Muscle of leg (tissue), 16 donors: ENCODE results near the gene KCNC2. TPM values are rescaled to one million over a fixed set of nuclear protein-coding genes. Genes with fewer than 3 reads are reported as not detected.

ENCODE experiments used
- DNase-seq: peaks from one replicate; pipeline ENCODE4 v3.0.0; 2013
- H3K27ac ChIP-seq: one replicate; pipeline ENCODE4 v1.5.1; 2013; ENCODE audit warnings: mild to moderate bottlenecking, low read length, control low read depth
- H3K27me3 ChIP-seq: one replicate; pipeline ENCODE4 v1.6.1; 2013; ENCODE audit warnings: low read length; ENCODE audit not compliant: control insufficient read depth, insufficient read depth
- H3K36me3 ChIP-seq: one replicate; pipeline ENCODE4 v1.6.1; 2013; ENCODE audit warnings: low read length; ENCODE audit not compliant: control insufficient read depth, insufficient read depth
- H3K4me1 ChIP-seq: one replicate; pipeline ENCODE4 v1.6.1; 2013; ENCODE audit warnings: low read length; ENCODE audit not compliant: control insufficient read depth, insufficient read depth
- H3K4me3 ChIP-seq: one replicate; pipeline ENCODE4 v1.5.1; 2013; ENCODE audit warnings: low read length, control low read depth
- H3K9me3 ChIP-seq: replicated peaks from 2 replicates; pipeline ENCODE4 v1.6.1; 2013; ENCODE audit warnings: low read depth, low read length; ENCODE audit not compliant: control insufficient read depth
- WGBS: methylation state at CpG from one replicate; pipeline ENCODE4 v1.1.5; 2013; ENCODE audit warnings: missing lambda C conversion rate; ENCODE audit not compliant: insufficient coverage; 5-methylcytosine and 5-hydroxymethylcytosine counted together
- long read RNA-seq, 11 donors: transcript quantifications; one replicate each; lab custom pipeline, GENCODE V29; 2026
- polyA plus RNA-seq, 8 donors: library from polyadenylated mRNA; unstranded; fragments of 120-200 nt; gene quantifications; one replicate each; pipeline versions ENCODE4 v1.2.1 to v1.2.3, GENCODE V29; 2013; ENCODE audit warnings: inconsistent platforms in 1 of 8, low replicate concordance in 1 of 8; ENCODE audit not compliant: insufficient read length in 8 of 8, insufficient read depth in 1 of 8
- total RNA-seq: library from RNA; stranded (reverse); fragments of 120-200 nt; gene quantifications from one replicate; pipeline ENCODE4 v1.2.4, GENCODE V29; 2013

Gene KCNC2
- 0.22 TPM for total RNA-seq
- polyA plus RNA-seq = under 1 TPM; 0.21 to 0.91 (median 0.38) TPM
- long read RNA-seq, donor 1 = 0 reads
- long read RNA-seq, donor 2 = 0 reads
- long read RNA-seq, donor 3 = 0 reads
- long read RNA-seq, donor 4 = 0 reads
- long read RNA-seq, donor 5 = 0 reads
- long read RNA-seq, donor 6 = 0 reads
- long read RNA-seq, donor 7 = 0 reads
- long read RNA-seq, donor 8 = 0 reads
- long read RNA-seq, donor 9 = 0 reads
- long read RNA-seq, donor 10 = 0 reads
- long read RNA-seq, donor 11 = 0 reads

DNA sequence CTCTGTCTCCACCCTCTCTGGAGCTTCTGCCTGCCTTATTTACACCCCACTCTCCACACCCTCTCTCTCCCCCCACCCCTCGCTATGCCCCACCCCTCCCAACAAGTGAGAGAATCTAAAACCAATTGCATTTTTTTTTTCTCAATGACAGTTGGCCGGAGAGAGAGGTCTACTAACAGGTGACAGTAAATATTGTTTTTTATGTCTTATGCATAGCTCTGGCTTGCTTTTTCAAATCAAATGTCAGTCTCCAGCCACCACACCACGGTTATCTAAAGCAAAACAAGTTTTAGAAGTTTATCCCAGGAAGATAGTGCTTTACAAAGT is at the start of gene KCNC2:
Gene KCNC2 (minus strand): TSS at position 28 of the 327 bp plus-strand sequence.
- no peaks in the 10 kb centered on the region for H3K36me3 ChIP-seq
- no CpG with 5 or more reads among the region's 3 CpGs for WGBS
- no peaks in the 10 kb centered on the region for H3K4me1 ChIP-seq
- H3K4me3 ChIP-seq = no peak within 1 kb of the TSS
- no peak within 1 kb of the TSS for H3K27ac ChIP-seq
- H3K27me3 ChIP-seq = peaks cover 32% of the 10 kb centered on the region
- no peak for DNase-seq
- H3K9me3 ChIP-seq = no peaks in the 10 kb centered on the region

DNA sequence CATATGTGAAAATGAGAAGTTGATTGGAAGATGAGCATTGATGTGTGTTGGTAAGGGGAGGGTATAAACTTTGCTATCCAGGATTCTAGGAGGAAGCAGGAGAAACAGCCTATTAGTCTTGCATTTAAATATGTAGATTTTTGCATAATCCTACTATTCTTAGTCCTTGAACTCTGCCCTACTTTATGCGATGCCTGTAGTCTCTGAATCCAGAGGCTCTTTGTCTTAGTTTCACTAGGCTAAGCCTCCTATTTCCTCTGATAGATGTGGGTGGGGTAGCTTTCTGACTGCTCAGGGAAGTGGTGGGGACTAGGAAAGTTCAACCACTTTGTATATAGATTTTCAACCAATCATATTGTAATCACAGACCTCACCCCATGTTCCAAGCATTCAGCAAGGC is 49.5 kb upstream of the KCNC2 start:
- DNase-seq = no peak
- no peaks in the 10 kb centered on the region for H3K27me3 ChIP-seq

DNA sequence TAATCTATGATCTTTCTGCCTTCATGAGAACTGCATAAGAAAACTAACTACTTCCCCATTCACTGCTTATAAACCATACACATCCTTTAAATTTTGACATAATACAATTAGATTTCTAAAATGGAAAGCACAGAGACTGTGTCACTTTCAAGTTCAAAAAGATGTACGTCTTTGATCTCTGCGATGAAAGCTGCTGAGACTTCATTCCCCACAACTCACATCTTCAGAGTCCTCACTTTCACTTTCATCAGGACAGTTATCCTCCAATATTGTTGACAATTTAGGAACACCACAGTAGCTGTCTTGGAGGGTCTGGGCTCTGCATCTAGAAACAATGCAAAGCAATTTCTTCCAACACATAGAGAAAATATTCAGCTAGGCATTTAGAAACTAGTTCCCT is 47.9 kb upstream of the KCNC2 start:
- H3K4me1 ChIP-seq = no peaks in the 10 kb centered on the region
- no peaks in the 10 kb centered on the region for H3K9me3 ChIP-seq
- H3K36me3 ChIP-seq = no peaks in the 10 kb centered on the region
- no peaks in the 10 kb centered on the region for H3K27me3 ChIP-seq
- H3K27ac ChIP-seq = no peak overlapping the region
- WGBS = 93% methylated on average over 2 of the region's 2 CpGs
- H3K4me3 ChIP-seq = no peak overlapping the region
- DNase-seq = no peak

More for the DNA sequence above, 49.5 kb upstream of the KCNC2 start:
- Histone ChIP-seq H3K27ac (no peak overlapping the region), H3K4me3 (no peak overlapping the region), H3K9me3 (no peaks in the 10 kb centered on the region), H3K36me3 (no peaks in the 10 kb centered on the region), H3K4me1 (no peaks in the 10 kb centered on the region)
- no CpG with 5 or more reads among the region's 1 CpG for WGBS

DNA sequence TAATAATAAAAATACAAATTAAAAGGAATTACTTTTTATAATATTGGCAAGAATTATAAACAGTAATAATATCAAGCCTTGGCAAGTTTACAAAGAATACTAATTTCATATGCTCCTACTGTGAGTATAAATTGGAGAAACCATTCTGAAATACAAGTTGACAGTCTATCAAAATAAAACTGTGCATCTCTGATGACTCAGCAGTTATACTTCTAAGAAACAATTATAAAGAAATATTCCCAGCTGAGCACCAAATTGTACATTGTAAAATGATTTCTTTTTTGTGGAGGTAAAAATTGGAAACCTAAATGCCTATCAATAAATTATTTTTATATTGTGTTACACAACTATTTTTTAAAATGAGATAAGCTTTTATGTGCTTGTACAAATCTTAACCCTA is 35.5 kb upstream of the KCNC2 start:
- no peaks in the 10 kb centered on the region for H3K36me3 ChIP-seq
- H3K9me3 ChIP-seq = peaks cover 2% of the 10 kb centered on the region
- H3K27me3 ChIP-seq = no peaks in the 10 kb centered on the region
- DNase-seq = no peak
- no peak overlapping the region for H3K27ac ChIP-seq
- H3K4me3 ChIP-seq = no peak overlapping the region
- H3K4me1 ChIP-seq = no peaks in the 10 kb centered on the region

DNA sequence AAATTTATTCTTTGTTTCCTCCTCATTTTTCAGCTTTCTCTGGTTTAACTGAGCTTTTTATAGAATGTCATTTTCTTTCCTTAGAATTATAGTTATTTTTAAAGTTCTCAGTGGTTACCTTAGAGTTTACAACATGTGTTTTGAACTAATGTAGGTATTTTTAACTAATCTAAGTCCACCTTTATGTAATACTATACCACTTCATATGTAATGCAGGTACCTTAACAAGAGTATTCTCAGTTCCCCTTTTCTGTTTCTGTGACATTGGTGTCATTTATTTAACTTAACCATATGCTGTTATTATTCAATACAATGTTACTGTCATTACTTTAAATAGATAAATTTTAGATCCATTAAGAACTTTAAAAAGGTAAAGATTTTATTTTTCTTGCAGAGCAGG is 30.3 kb upstream of the KCNC2 start:
- Histone ChIP-seq H3K4me1 (no peaks in the 10 kb centered on the region), H3K27me3 (no peaks in the 10 kb centered on the region), H3K27ac (no peak overlapping the region), H3K9me3 (peaks cover 2% of the 10 kb centered on the region), H3K4me3 (no peak overlapping the region), H3K36me3 (no peaks in the 10 kb centered on the region)
- no peak for DNase-seq

DNA sequence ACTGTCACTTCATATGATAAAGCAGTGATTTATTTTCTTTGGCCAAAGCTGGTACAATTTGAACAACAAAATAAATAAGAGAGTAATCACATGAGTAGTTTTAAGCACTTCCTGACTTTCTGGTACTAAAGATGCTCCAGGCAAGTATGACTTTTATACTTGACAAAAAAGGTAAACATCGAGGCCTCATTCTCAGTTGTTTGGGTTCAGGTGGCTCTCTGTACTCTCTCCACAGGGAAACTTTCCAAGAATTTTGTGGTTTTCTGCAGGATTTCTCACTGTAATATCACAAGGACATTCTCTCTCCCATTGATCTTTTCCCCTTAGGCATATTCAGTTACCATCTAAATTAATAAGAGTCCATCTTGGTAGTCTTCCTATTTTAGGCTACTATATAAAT is 26.6 kb upstream of the KCNC2 start:
- H3K9me3 ChIP-seq = peaks cover 2% of the 10 kb centered on the region
- H3K4me1 ChIP-seq = no peaks in the 10 kb centered on the region
- H3K27me3 ChIP-seq = no peaks in the 10 kb centered on the region
- no peaks in the 10 kb centered on the region for H3K36me3 ChIP-seq
- H3K4me3 ChIP-seq = no peak overlapping the region
- WGBS = no CpG with 5 or more reads among the region's 1 CpG
- no peak for DNase-seq
- no peak overlapping the region for H3K27ac ChIP-seq

DNA sequence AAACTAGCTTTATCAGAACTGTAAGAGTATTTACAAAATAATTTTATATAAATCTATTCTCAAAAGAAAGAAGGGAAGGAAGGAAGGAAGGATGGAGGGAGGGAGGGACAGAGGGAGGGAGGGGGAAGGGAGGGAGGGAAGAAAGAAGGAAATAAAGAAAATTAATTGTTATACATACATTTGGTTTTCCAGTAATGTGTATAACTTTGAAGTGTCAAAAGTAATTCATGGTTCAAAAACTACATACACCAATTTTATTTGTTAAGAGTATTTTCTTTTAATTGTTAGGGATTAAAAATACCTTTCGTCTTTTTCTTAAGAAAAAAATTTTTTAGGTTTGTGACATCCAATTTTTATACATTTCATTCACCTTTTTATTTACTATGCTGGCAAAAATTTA is 17.5 kb upstream of the KCNC2 start:
- no CpG with 5 or more reads among the region's 1 CpG for WGBS
- no peaks in the 10 kb centered on the region for H3K27me3 ChIP-seq
- DNase-seq = no peak

DNA sequence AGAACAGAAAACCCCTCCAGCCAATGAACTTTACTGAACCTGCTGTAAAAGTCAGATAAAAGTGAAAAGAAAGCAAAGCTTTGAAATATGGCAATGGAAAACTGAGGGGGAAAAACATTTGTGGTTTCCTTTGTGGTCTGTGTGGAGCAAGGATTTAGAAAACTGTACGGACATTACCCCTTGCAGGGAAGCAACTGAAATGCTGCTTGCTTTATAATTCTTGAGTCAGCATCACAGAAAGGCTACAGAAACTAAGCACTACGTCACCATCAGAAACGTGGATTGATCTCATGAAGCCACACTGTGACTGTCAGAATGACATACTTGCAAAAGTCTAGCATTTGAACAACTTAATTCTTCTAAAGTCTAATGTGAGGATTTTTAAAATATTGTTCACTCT is 2.4 kb upstream of the KCNC2 start:
- no peaks in the 10 kb centered on the region for H3K9me3 ChIP-seq
- H3K4me1 ChIP-seq = no peaks in the 10 kb centered on the region
- H3K27me3 ChIP-seq = peaks cover 25% of the 10 kb centered on the region
- WGBS = no CpG with 5 or more reads among the region's 3 CpGs
- DNase-seq = peak; percentile 1
- no peaks in the 10 kb centered on the region for H3K36me3 ChIP-seq
- no peak overlapping the region for H3K27ac ChIP-seq
- H3K4me3 ChIP-seq = no peak overlapping the region

More for the DNA sequence above, 17.5 kb upstream of the KCNC2 start:
- no peak overlapping the region for H3K4me3 ChIP-seq
- no peaks in the 10 kb centered on the region for H3K4me1 ChIP-seq
- H3K9me3 ChIP-seq = no peaks in the 10 kb centered on the region
- H3K36me3 ChIP-seq = no peaks in the 10 kb centered on the region
- H3K27ac ChIP-seq = no peak overlapping the region

DNA sequence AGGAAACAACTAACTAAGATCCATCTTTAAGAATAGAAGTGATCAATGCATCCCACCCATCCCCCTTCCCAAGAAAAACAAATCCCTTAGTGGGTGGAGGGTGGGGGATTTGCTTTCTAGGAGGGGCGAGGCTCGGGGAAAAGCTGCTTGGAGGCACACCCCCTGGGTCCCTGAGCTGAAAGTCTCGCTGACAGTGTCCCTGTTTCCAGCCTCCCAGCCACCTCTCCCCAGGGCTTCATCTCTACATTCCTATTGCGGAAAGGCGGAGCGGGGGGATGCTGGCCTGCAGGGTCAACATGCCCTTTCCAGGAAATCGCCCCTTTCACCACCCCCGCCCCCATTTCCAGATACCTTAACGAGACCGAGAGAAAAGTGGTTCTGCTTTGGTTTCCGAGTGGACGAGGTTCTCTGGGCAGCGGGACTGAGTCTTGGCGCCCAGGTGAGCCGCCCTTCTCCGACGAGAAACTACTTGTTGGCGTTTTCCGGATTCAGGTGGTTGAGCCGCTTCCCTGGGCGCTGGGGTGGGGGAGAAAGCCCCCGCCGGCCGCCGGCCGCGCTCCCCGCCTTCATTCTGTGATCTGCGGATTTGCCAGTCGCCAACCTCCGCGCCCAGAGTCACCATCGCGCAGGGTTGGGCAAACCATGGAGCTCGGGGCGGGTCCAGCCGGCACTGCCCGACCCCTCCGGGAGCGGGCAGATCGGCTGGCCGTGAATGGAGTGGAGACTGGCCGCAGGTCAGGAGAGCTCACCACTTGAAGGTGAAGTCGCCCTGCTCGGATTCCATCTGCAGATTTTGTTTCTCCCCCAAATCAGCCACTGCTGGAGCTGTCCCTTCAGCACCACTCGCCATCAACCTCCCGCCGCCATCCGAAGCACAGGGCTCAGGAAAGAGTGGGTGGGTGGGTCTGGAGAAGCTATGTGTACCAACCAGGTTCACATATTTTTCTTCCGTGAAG is 505 bp downstream of the KCNC2 start:
- peaks cover 32% of the 10 kb centered on the region for H3K27me3 ChIP-seq
- WGBS = under 1% methylated on average over 35 of the region's 50 CpGs

DNA sequence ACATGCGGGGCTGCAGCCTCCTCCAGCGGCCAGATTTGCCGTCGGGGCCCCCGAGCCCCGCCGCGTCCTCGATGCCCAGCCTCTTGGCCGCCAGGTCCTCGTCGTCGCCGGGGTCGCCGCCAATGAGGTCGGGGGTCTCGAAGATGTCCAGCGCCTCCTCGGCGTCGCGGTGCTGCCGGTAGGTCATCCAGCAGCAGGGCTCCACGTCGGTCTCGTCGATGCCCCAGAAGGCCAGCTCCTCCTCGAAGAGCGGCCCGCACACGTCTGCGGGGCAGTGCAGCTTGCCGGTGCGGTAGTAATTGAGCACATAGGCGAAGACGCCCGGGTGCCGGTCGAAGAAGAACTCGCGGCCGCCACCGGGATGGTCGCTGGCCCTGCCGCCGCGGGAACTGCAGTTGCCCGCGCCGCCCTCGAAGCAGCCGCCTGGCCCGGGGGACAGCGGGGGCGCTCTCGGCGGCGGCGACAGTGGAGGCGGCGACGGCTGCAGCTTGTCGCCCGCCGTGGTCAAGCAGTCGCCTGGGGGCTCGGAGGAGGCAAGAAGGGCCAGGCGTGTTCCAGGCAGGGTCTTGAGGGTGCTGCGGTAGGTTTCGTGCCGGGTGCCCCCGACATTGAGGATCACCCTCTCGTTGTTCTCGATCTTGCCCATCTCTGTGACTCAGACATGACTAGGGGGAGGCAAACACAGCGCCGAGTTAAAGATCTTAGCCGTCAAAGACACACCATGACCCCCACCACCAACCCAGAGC is 2.1 kb downstream of the KCNC2 start:
- H3K27ac ChIP-seq = no peak overlapping the region
- DNase-seq = no peak
- H3K36me3 ChIP-seq = no peaks in the 10 kb centered on the region
- 4% methylated on average over 77 of the region's 78 CpGs for WGBS
- H3K4me3 ChIP-seq = no peak overlapping the region
- H3K27me3 ChIP-seq = peaks cover 32% of the 10 kb centered on the region
- H3K9me3 ChIP-seq = no peaks in the 10 kb centered on the region
- H3K4me1 ChIP-seq = no peaks in the 10 kb centered on the region

More for the DNA sequence above, 505 bp downstream of the KCNC2 start:
- no peaks in the 10 kb centered on the region for H3K36me3 ChIP-seq
- H3K4me3 ChIP-seq = no peak overlapping the region
- peak; percentile 30 for DNase-seq
- H3K4me1 ChIP-seq = no peaks in the 10 kb centered on the region
- H3K27ac ChIP-seq = no peak overlapping the region
- no peaks in the 10 kb centered on the region for H3K9me3 ChIP-seq
